PC-9 (cell line): ENCODE data around the gene FAM181B. TPM values are rescaled to one million over a fixed set of nuclear protein-coding genes. Genes with fewer than 3 reads are reported as not detected.

Experiments
- BruUV-seq: library from RNA; stranded (reverse); fragments of 400-500 nt; replicated peaks from 2 replicates; lab custom pipeline; 2021; lab: Mats Ljungman, UMichigan
- CTCF ChIA-PET: fragments of 300-600 bp; sonication (Branson Sonifier 250); formaldehyde crosslinking; loops from one replicate; lab custom pipeline; 2022; ENCODE audit warnings: antibody characterized with exemption; lab: Charles Lee
- POLR2A ChIA-PET: fragments of 300-600 bp; sonication (Branson Sonifier 250); formaldehyde crosslinking; loops from one replicate; lab custom pipeline; 2022; ENCODE audit warnings: antibody characterized with exemption; ENCODE audit not compliant: unreplicated experiment; lab: Charles Lee
- DNase-seq, 2 experiments: peaks; one replicate each; pipeline versions ENCODE4 v3.0.0 to v3.0.0-alpha.2; 2015 to 2022; ENCODE audit warnings: mixed read lengths in 1 of 2
- H2AFZ ChIP-seq: fragments of 200-600 bp; sonication (generic); 2 replicates; pipeline ENCODE4 v1.8.1; 2017; ENCODE audit warnings: antibody characterized with exemption
- H3F3A ChIP-seq: fragments of 200-600 bp; sonication (generic); 2 replicates; pipeline ENCODE4 v1.8.1; 2017; ENCODE audit warnings: antibody characterized with exemption, mild to moderate bottlenecking, low read depth; ENCODE audit not compliant: insufficient read depth
- H3K27ac ChIP-seq: fragments of 200-600 bp; sonication (generic); 2 replicates; pipeline ENCODE4 v1.6.1; 2016; ENCODE audit warnings: mixed run types
- H3K27me3 ChIP-seq: fragments of 200-600 bp; sonication (generic); 2 replicates; pipeline ENCODE4 v1.6.1; 2016; ENCODE audit warnings: low read depth, mixed run types; ENCODE audit not compliant: insufficient read depth
- H3K36me3 ChIP-seq: fragments of 200-600 bp; sonication (generic); 2 replicates; pipeline ENCODE4 v1.6.1; 2016; ENCODE audit warnings: low read depth, mixed run types
- H3K4me1 ChIP-seq: fragments of 200-600 bp; sonication (generic); replicated peaks from 2 replicates; pipeline ENCODE4 v1.6.1; 2016; ENCODE audit warnings: mixed run types; ENCODE audit not compliant: insufficient read depth
- H3K4me2 ChIP-seq: fragments of 200-600 bp; sonication (generic); 2 replicates; pipeline ENCODE4 v1.6.1; 2017; ENCODE audit warnings: mixed run types
- H3K4me3 ChIP-seq: fragments of 200-600 bp; sonication (generic); 2 replicates; pipeline ENCODE4 v1.6.1; 2016; ENCODE audit warnings: mixed run types
- H3K79me2 ChIP-seq: fragments of 200-600 bp; sonication (generic); 2 replicates; pipeline ENCODE4 v1.6.1; 2017; ENCODE audit warnings: low read depth, mixed run types
- H3K9me2 ChIP-seq: fragments of 200-600 bp; sonication (generic); 2 replicates; pipeline ENCODE4 v1.8.1; 2017; ENCODE audit warnings: mild to moderate bottlenecking; ENCODE audit not compliant: insufficient read depth
- H3K9me3 ChIP-seq: fragments of 200-600 bp; sonication (generic); 2 replicates; pipeline ENCODE4 v1.8.1; 2016; ENCODE audit warnings: low read depth; ENCODE audit not compliant: insufficient read depth
- H4K20me1 ChIP-seq: fragments of 200-600 bp; sonication (generic); 2 replicates; pipeline ENCODE4 v1.8.1; 2017; ENCODE audit not compliant: insufficient read depth
- EZH2 ChIP-seq: fragments of 200-600 bp; sonication (generic); IDR thresholded peaks from 2 replicates; pipeline ENCODE4 v1.8.0; 2017; ENCODE audit warnings: antibody characterized with exemption, low read depth
- intact Hi-C: fragments of 100-400 bp; cut with micrococcal nuclease; formaldehyde crosslinking; loops from one replicate; pipeline ENCODE4 v1.10.0; 2022; ENCODE audit not compliant: unreplicated experiment
- total RNA-seq: library from RNA; stranded (reverse); gene quantifications from 2 replicates; pipeline ENCODE4 v1.2.3, GENCODE V29; 2021
- TF ChIP-seq, protein P1 (sequence below): fragments of 200-600 bp; sonication (generic); conservative IDR thresholded peaks from 2 replicates; pipeline ENCODE4 v1.6.1; 2017; ENCODE audit warnings: mixed run types, antibody characterized with exemption, mild to moderate bottlenecking, moderate library complexity

Gene FAM181B
- total RNA-seq, 1 experiment from 2014 or later = not detected

DNA sequence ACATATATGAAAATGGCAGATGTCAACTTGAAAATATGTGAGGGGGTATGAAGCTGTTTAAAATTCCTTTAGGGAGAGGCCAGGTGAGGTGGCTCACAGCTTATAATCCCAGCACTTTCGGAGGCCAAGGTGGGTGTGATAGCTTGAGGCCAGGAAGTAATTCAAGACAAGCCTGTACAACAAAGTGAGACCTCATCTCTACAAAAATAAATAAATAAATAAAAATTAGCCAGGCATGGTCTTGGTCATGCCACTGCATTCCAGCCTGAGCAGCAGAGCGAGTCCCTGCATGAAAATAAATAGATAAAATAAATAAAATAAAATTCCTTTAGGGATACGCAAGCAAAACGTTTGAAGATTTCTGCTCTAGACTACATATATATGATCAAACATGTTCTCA, 38.1 kb upstream of the FAM181B start:
- H3K36me3 ChIP-seq = no peaks in the 10 kb centered on the region
- DNase-seq = no peak
- no peaks in the 10 kb centered on the region for H4K20me1 ChIP-seq
- no TSS peak for BruUV-seq
- intact Hi-C loops = no loop called here
- no peaks in the 10 kb centered on the region for H3K9me2 ChIP-seq
- POLR2A ChIA-PET = no interaction called here
- no peak for TF ChIP-seq EZH2
- TF ChIP-seq, protein P1, sequence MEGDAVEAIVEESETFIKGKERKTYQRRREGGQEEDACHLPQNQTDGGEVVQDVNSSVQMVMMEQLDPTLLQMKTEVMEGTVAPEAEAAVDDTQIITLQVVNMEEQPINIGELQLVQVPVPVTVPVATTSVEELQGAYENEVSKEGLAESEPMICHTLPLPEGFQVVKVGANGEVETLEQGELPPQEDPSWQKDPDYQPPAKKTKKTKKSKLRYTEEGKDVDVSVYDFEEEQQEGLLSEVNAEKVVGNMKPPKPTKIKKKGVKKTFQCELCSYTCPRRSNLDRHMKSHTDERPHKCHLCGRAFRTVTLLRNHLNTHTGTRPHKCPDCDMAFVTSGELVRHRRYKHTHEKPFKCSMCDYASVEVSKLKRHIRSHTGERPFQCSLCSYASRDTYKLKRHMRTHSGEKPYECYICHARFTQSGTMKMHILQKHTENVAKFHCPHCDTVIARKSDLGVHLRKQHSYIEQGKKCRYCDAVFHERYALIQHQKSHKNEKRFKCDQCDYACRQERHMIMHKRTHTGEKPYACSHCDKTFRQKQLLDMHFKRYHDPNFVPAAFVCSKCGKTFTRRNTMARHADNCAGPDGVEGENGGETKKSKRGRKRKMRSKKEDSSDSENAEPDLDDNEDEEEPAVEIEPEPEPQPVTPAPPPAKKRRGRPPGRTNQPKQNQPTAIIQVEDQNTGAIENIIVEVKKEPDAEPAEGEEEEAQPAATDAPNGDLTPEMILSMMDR = no peak
- no peak overlapping the region for H3K27ac ChIP-seq
- no peak overlapping the region for H2AFZ ChIP-seq
- no peak overlapping the region for H3K4me3 ChIP-seq
- H3K4me1 ChIP-seq = no peaks in the 10 kb centered on the region
- H3K27me3 ChIP-seq = no peaks in the 10 kb centered on the region
- H3F3A ChIP-seq = no peaks in the 10 kb centered on the region
- CTCF ChIA-PET = no interaction called here
- H3K4me2 ChIP-seq = no peak overlapping the region
- no peaks in the 10 kb centered on the region for H3K9me3 ChIP-seq
- H3K79me2 ChIP-seq = no peaks in the 10 kb centered on the region

DNA sequence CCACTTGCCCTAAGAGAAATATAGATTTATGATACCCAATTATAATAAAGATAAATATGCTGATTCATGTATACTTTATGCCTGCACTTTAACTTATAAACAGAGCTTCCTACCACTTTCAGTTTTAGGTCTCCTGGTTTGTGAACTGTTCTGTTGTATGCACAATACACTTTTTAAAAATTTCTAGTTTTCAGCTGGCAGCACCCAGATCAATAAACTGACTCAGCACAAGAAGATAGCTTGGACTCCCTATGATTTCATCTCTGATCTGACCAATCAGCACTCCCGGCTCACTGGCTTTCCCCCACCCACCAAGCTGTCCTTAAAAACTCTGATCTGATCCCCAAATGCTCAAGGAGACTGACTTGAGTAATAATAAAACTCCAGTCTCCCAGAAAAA, 33.5 kb upstream of the FAM181B start:
- intact Hi-C loops = no loop called here
- H3K27ac ChIP-seq = no peak overlapping the region
- no peaks in the 10 kb centered on the region for H3K9me2 ChIP-seq
- ChIA-PET POLR2A (no interaction called here), CTCF (no interaction called here)
- no TSS peak for BruUV-seq
- no peaks in the 10 kb centered on the region for H3K27me3 ChIP-seq
- H3F3A ChIP-seq = no peaks in the 10 kb centered on the region
- no peaks in the 10 kb centered on the region for H3K4me1 ChIP-seq
- H3K9me3 ChIP-seq = no peaks in the 10 kb centered on the region
- no peak overlapping the region for H3K4me3 ChIP-seq
- DNase-seq = no peak
- no peaks in the 10 kb centered on the region for H4K20me1 ChIP-seq
- H3K79me2 ChIP-seq = no peaks in the 10 kb centered on the region
- no peak overlapping the region for H2AFZ ChIP-seq
- H3K36me3 ChIP-seq = no peaks in the 10 kb centered on the region
- no peak overlapping the region for H3K4me2 ChIP-seq
- TF ChIP-seq EZH2 = no peak
- TF ChIP-seq, protein P1 = no peak

DNA sequence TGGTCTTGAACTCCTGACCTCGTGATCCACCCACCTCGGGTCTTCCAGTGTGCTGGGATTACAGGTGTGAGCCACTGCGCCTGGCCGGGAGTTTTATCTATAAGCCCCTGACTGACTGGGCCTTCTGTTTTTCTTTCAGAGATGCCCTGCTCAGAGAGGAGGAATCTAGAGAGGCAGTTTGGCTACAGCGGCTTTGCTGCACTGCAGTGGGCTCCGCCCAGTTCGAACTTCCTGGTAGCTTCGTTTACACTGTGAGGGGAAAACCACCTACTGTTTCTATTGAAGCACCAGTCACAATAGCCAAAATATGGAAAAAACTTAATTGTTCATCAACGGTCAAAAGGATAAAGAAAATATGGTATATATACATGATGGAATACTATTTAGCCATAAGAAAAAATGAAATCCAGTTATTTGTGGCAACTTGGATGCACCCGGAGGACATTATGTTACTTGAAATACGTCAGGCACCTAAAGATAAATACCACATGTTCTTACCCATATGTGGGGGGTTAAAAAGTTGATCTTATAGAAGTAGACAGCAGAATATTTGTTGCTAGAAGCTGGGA, 31.9 kb upstream of the FAM181B start:
- H3K79me2 ChIP-seq = no peaks in the 10 kb centered on the region
- H3K9me3 ChIP-seq = no peaks in the 10 kb centered on the region
- H3K4me2 ChIP-seq = no peak overlapping the region
- ChIA-PET CTCF (interaction anchor here (0.6 kb wide), 1 partner anchor 102 kb away, joined by 3 read pairs; no protein-coding TSS in a partner anchor), POLR2A (no interaction called here)
- H3K9me2 ChIP-seq = no peaks in the 10 kb centered on the region
- BruUV-seq = no TSS peak
- no peaks in the 10 kb centered on the region for H3K36me3 ChIP-seq
- DNase-seq = no peak
- intact Hi-C loops = no loop called here
- no peaks in the 10 kb centered on the region for H3K4me1 ChIP-seq
- H4K20me1 ChIP-seq = no peaks in the 10 kb centered on the region
- H3K27me3 ChIP-seq = no peaks in the 10 kb centered on the region
- no peak overlapping the region for H3K27ac ChIP-seq
- no peaks in the 10 kb centered on the region for H3F3A ChIP-seq
- no peak overlapping the region for H2AFZ ChIP-seq
- H3K4me3 ChIP-seq = no peak overlapping the region
- TF ChIP-seq, protein P1 = no peak
- TF ChIP-seq EZH2 = no peak
